Measurements from ENCODE around the gene DZIP3.
A peak's percentile ranks its signal among the peaks of the same experiment; 100 is the strongest.

DZIP3 gene, protein sequence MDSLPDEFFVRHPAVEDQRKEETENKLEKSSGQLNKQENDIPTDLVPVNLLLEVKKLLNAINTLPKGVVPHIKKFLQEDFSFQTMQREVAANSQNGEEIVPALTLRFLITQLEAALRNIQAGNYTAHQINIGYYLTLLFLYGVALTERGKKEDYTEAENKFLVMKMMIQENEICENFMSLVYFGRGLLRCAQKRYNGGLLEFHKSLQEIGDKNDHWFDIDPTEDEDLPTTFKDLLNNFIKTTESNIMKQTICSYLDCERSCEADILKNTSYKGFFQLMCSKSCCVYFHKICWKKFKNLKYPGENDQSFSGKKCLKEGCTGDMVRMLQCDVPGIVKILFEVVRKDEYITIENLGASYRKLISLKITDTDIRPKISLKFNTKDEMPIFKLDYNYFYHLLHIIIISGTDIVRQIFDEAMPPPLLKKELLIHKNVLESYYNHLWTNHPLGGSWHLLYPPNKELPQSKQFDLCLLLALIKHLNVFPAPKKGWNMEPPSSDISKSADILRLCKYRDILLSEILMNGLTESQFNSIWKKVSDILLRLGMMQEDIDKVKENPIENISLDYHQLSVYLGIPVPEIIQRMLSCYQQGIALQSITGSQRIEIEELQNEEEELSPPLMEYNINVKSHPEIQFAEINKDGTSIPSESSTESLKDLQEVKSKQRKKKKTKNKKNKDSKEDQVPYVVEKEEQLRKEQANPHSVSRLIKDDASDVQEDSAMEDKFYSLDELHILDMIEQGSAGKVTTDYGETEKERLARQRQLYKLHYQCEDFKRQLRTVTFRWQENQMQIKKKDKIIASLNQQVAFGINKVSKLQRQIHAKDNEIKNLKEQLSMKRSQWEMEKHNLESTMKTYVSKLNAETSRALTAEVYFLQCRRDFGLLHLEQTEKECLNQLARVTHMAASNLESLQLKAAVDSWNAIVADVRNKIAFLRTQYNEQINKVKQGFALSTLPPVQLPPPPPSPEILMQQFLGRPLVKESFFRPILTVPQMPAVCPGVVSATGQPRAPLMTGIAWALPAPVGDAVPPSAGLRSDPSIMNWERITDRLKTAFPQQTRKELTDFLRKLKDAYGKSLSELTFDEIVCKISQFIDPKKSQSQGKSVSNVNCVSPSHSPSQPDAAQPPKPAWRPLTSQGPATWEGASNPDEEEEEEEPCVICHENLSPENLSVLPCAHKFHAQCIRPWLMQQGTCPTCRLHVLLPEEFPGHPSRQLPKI

GRCh38 chr3:108589081-108589997, at the start of gene DZIP3, which contains the start of gene CIP2A:
Gene DZIP3 (plus strand): TSS chr3:108589722. CDS start chr3:108605407, 15,685 bp downstream.
Gene CIP2A (minus strand): TSS chr3:108589438. CDS start chr3:108589375, 63 bp downstream.
- DNase-seq, result peak; percentile 87

- no peak for DNase-seq
Measured at GRCh38 chr3:108546247-108546646, 43.3 kb upstream of the DZIP3 start.

DNA sequence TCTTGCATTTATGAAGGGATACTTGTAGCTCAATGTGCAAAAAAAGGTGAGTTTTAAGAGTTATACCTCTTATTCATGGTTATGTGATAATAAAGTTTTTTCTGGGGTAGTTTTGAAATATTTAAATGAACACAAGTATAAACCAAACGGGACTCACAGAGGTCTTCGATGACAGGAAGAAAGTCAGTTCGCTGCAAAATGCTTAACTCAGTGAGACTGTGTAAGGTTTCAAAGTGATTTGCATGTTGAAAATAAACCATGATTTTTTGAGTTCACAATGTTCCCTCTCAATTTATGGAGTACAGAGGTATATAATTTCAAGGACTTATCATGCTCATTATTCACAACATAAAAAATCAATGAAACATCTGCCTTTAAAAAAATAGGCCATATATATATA, 42.8 kb upstream of the DZIP3 start:
- DNase-seq, result no peak

DNA sequence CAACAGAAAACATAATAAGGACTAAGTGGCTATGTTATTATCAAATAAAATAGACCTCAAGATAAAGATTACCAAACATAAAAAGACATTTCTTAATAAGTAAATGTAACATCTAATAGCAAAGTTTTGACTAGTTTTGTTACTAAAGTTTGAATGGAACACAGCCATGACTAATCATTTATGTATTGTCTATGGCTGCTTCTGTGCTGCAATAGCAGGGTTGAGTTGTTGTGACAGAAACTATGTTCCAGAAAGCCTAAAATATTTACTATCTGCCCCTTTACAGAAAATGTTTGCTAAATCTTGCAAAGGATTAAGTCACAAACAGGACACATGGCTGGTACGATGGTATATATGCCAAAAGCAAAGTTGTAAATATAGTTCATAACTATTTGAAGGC, 41.2 kb upstream of the DZIP3 start:
- no peak for DNase-seq

DNA sequence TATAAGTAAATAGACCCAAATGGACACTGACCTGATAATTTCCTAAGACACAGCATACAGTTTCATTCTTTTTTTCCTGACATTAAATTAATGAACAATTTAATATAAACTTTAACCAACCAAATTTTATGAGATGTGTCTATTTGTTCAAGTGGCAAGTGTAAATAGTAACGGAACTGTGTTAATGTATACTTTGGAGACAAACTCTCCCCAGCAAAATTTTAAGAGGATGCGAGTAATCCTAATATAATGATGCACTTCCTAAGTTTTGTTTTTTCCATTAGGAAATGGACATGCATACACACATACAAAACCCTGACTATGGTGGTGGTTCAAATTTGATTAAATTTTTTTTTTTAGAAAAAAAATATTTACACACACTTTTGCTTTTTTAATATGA, 40.6 kb upstream of the DZIP3 start:
- no peak for DNase-seq

DNA sequence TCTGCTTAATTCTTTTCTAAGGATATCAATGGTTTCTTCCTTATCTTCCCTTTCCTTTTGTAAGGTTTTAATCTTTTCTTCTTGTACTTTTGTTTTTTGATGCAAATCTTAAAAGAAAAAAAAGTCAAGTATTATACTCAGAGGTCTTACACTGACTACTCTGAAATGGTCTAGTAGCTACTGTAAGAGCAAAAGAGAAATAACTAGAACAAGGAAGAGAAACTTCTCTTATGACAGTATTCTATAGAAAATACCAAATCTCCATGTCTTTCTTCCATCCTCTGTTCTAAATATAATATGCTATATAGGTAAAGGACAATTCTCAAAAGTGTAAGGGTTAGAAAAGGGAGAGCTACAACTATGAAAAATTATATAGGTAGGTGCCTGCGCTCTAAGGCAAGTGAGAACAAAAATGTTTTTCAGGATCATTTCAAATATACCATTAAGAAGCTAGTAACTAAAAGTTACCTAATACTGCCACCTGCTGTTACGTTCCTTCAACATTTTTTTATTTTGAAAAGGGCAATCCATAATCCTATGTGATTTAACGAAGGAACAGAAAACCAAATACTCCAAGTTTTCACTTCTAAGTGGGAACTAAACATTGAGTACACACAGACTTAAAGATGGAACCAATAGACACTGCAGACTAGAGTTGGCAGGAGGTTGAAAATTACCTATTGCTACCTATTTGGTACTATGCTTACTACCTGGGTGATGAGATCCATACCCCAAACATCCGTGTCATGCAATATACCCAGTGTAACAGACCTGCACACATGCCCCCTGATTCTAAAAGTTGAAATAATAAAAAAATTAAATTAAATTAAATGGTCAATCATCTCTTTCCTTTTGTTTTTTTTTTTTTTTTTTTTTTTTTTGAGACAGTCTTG, 37.0 kb upstream of the DZIP3 start:
- DNase-seq, result no peak

GRCh38 chr3:108554229-108554628, 35.3 kb upstream of the DZIP3 start:
- DNase-seq, result no peak

GRCh38 chr3:108554913-108555571, 34.5 kb upstream of the DZIP3 start:
- no peak for DNase-seq

DNA sequence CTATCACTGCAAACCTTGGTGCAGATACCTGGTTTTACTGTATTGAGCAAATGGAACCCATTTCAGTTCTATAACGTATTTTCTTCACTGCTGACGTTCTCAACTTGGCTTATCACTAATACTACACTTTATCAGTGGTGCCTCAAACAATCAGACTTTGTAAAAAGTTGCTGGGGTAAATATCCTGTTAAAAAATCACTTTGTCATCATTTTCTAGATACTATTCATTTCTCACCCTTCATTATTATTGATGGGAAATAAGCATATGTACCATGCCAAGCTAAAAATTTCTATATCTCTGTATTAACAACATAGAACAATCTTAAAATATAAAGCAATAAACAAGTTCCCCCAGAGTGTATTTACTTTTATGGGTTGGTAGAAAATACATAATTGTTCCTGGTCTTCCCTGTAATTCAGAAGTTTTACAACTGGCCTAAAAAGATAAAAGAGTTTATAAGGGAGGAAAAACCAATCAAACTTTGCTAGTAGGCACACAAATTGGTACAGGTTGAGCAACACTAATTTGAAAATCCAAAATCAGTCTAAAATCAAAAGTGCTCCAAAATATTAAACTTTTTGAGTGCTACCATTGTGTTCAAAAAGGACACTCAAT, 33.4 kb upstream of the DZIP3 start:
- no peak for DNase-seq

- DNase-seq, result no peak
Measured at GRCh38 chr3:108562565-108562964, 27.0 kb upstream of the DZIP3 start.

GRCh38 chr3:108564564-108564963, 25.0 kb upstream of the DZIP3 start:
- no peak for DNase-seq

DNA sequence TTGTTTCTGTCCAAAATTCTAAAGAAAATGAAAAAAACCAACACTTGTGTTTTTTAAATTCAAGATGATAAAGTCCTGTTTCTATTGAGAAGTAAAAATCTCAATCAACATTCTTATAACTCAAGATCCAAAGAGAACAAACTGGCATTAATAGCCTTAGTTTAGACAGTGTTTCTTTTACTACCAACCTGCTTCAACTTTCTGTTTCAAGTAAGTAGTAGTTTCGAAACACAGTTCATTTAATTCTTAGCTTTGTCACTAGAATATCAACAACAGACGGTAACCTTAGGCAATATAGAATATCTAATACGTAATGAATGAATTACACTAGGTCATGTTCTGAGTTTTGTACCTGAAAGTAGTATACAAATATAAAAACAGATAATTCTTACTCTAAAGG, 24.0 kb upstream of the DZIP3 start:
- no peak for DNase-seq

GRCh38 chr3:108566599-108566998, 22.9 kb upstream of the DZIP3 start:
- no peak for DNase-seq

GRCh38 chr3:108569336-108569735, 20.2 kb upstream of the DZIP3 start:
- DNase-seq, result peak; percentile 21

DNA sequence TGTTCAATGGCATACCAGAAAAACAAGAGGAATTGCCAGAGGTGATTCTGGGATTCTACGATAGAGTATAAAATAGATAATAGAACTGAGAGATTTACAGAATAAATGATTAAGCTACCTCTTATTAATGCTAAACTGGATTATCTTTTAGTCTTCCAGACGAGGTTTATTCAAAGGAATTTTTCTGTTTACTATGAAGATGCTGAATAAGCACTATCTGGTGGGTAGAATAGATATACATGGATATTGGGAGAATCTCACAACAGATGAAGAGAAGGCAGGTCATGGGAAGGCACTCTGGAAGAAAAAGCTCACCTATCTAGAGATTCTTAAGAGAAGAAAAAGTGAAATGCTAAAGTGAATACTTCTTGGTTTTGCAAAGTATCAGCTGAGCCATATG, 11.5 kb upstream of the DZIP3 start:
- DNase-seq, result no peak

- DNase-seq, result no peak
Measured at GRCh38 chr3:108588601-108589000, 921 bp upstream of the DZIP3 start.

- DNase-seq, result no peak
Measured at GRCh38 chr3:108589998-108590323, 439 bp downstream of the DZIP3 start.

DNA sequence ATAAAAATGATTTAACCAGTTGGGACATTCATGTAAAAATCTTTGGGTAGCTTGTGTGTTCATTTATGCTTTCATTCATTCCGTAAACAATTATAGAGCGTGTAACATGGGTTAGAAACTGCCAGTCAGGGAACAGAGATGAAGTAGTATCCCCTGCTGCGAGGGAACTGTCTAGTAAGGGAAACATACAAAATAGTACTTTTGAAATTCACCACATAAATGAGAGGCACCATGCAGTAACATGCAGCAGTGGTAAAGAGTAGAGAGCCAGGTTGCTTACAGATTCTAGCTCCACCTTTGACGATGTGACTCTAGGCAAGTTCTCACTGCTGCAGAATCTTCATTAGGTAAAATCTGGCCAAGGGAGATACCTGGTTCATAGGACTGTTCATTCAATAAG, 938 bp downstream of the DZIP3 start:
- DNase-seq, result no peak

GRCh38 chr3:108595321-108595720, 5.8 kb downstream of the DZIP3 start:
- no peak for DNase-seq

DNA sequence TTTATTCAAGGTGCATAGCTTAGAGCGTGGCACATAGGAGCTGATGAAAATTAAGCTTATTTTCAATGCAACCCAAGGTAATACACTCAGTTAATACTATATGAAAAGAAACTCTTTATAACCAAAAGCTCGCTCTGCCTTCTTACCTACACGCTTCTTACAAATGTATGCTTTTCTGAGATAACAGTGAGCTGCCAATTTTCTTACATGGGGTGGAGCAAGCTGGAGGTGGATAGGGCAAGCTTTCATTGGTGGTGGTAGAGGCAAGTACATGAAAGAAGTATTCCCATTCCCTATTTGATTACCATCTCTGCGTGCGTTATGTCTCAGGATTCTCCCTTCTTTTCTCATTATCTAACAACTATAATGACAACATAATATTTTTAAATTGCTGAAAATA, 8.9 kb downstream of the DZIP3 start:
- DNase-seq, result no peak

Measured in DMS 273 treated with DMSO at 0.1 percent for 48 hours (cell line).